Panc1 (cell line): ENCODE measurements around the gene A2ML1. TPM values are rescaled to one million over a fixed set of nuclear protein-coding genes. Genes with fewer than 3 reads are reported as not detected.

Experiments
- ATAC-seq: fragments of 200-7000 bp; cut with Tn5 transposase; 2 replicates; pipeline ENCODE4 v1.9.1; 2020; ENCODE audit warnings: mild to moderate bottlenecking, moderate library complexity
- BruUV-seq: library from RNA; stranded (reverse); fragments of 400-500 nt; replicated peaks from 2 replicates; lab custom pipeline; 2021; lab: Mats Ljungman, UMichigan
- CTCF ChIA-PET: fragments of 300-600 bp; sonication (Branson Sonifier 250); formaldehyde crosslinking; loops from one replicate; lab custom pipeline; 2022; ENCODE audit warnings: antibody characterized with exemption; lab: Charles Lee
- POLR2A ChIA-PET: fragments of 300-600 bp; sonication (Branson Sonifier 250); formaldehyde crosslinking; loops from one replicate; lab custom pipeline; 2022; ENCODE audit warnings: antibody characterized with exemption; lab: Charles Lee
- DNase-seq: peaks from one replicate; pipeline ENCODE4 v3.0.0-alpha.2; 2010; ENCODE audit warnings: low read depth, low spot score
- H3K27ac ChIP-seq: 2 replicates; pipeline ENCODE4 v1.5.1; 2011; ENCODE audit warnings: mild to moderate bottlenecking, low read length, inconsistent platforms
- H3K27me3 ChIP-seq: fragments of 200-500 bp; sonication (Bioruptor generic); 2 replicates; pipeline ENCODE4 v1.6.0; 2014; ENCODE audit warnings: low read length, inconsistent platforms; ENCODE audit not compliant: control insufficient read depth, insufficient read depth
- H3K36me3 ChIP-seq: fragments of 200-500 bp; sonication (Bioruptor generic); 2 replicates; pipeline ENCODE4 v1.5.1; 2014; ENCODE audit warnings: inconsistent platforms, mild to moderate bottlenecking, low read length, moderate library complexity; ENCODE audit not compliant: control insufficient read depth, insufficient read depth
- H3K4me1 ChIP-seq: 2 replicates; pipeline ENCODE4 v1.5.1; 2011; ENCODE audit warnings: inconsistent platforms, mild to moderate bottlenecking, low read length, moderate library complexity; ENCODE audit not compliant: control insufficient read depth, insufficient read depth
- H3K4me3 ChIP-seq, 2 experiments: 2 replicates each; pipeline ENCODE4 v1.5.1; 2011 to 2012; ENCODE audit warnings: low read depth in 2 of 2, low read length in 2 of 2, mild to moderate bottlenecking in 2 of 2, inconsistent platforms in 1 of 2, moderate library complexity in 1 of 2
- H3K9me3 ChIP-seq: fragments of 200-500 bp; sonication (Bioruptor generic); 2 replicates; pipeline ENCODE4 v1.5.1; 2014; ENCODE audit warnings: low read depth, mild to moderate bottlenecking, inconsistent platforms, low read length, moderate library complexity; ENCODE audit not compliant: control insufficient read depth, insufficient read depth
- POLR2AphosphoS5 ChIP-seq: IDR thresholded peaks from 2 replicates; pipeline ENCODE4 v1.6.1; 2012; ENCODE audit warnings: mild to moderate bottlenecking, low read depth, low read length, moderate library complexity
- SIN3A ChIP-seq: IDR thresholded peaks from 2 replicates; pipeline ENCODE4 v1.6.1; 2012; ENCODE audit warnings: low read depth, mild to moderate bottlenecking, low read length, moderate library complexity, borderline replicate concordance; ENCODE audit not compliant: insufficient read depth
- TCF7L2 ChIP-seq: IDR thresholded peaks from 2 replicates; pipeline ENCODE4 v1.6.1; 2011; ENCODE audit warnings: mild to moderate bottlenecking, low read depth, low read length, inconsistent platforms
- in situ Hi-C: cut with HindIII; loops from 2 replicates; pipeline ENCODE4 v1.10.0; 2016; ENCODE audit warnings: low sequenced_read_pairs, low pct_unique_long_range_greater_than_20kb
- intact Hi-C: fragments of 100-400 bp; cut with micrococcal nuclease; formaldehyde crosslinking; loops from one replicate; pipeline ENCODE4 v1.10.0; 2022; ENCODE audit not compliant: unreplicated experiment
- total RNA-seq: library from RNA; stranded (reverse); gene quantifications from one replicate; pipeline ENCODE4 v1.2.1, GENCODE V29; 2021; ENCODE audit not compliant: unreplicated experiment
- TF ChIP-seq, protein P1 (sequence below): fragments of 450-650 bp; IDR thresholded peaks from 2 replicates; pipeline ENCODE4 v1.5.1; 2017; ENCODE audit warnings: mild to moderate bottlenecking
- TF ChIP-seq, protein P2 (sequence below), 2 experiments: IDR thresholded peaks; 2 replicates each; pipeline ENCODE4 v1.6.1; 2011 to 2012; ENCODE audit warnings: low read depth in 2 of 2, control low read depth in 1 of 2, low read length in 1 of 2, mild to moderate bottlenecking in 1 of 2, moderate library complexity in 1 of 2; ENCODE audit not compliant: insufficient read depth in 1 of 2

A2ML1 gene
- total RNA-seq, 1 experiment from 2014 or later = not detected

DNA sequence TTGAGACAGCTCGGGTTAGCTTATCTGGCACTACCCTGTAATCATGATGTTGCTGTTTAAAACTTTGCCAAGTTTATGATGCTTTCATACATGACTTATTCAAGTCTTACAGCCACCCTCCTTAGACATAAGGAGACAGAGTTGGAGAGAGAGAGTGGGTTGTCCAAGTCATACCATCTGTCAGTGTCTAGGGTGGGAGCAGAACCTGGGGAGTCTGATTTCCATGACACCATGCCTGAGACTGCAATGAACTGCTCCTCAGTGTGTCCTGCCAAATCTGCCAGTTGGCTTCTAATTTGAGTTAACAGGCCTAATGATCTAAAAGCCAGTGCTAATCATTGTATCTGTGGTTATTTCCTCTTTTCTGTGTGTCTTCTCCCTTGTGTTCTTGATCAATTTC, 48.2 kb downstream of the A2ML1 start:
- DNase-seq (no peak), ATAC-seq (no peak)
- in situ Hi-C loops (no loop called here), intact Hi-C loops (no loop called here)
- Histone ChIP-seq H3K27me3 (no peaks in the 10 kb centered on the region), H3K27ac (no peak overlapping the region), H3K9me3 (no peaks in the 10 kb centered on the region), H3K4me3 (no peak overlapping the region), H3K36me3 (no peaks in the 10 kb centered on the region), H3K4me1 (no peaks in the 10 kb centered on the region)
- POLR2A ChIA-PET = no interaction called here
- TF ChIP-seq, protein P1, sequence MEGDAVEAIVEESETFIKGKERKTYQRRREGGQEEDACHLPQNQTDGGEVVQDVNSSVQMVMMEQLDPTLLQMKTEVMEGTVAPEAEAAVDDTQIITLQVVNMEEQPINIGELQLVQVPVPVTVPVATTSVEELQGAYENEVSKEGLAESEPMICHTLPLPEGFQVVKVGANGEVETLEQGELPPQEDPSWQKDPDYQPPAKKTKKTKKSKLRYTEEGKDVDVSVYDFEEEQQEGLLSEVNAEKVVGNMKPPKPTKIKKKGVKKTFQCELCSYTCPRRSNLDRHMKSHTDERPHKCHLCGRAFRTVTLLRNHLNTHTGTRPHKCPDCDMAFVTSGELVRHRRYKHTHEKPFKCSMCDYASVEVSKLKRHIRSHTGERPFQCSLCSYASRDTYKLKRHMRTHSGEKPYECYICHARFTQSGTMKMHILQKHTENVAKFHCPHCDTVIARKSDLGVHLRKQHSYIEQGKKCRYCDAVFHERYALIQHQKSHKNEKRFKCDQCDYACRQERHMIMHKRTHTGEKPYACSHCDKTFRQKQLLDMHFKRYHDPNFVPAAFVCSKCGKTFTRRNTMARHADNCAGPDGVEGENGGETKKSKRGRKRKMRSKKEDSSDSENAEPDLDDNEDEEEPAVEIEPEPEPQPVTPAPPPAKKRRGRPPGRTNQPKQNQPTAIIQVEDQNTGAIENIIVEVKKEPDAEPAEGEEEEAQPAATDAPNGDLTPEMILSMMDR = no peak
- no peak for TF ChIP-seq SIN3A
- TF ChIP-seq POLR2AphosphoS5 = no peak
- TF ChIP-seq, protein P2, sequence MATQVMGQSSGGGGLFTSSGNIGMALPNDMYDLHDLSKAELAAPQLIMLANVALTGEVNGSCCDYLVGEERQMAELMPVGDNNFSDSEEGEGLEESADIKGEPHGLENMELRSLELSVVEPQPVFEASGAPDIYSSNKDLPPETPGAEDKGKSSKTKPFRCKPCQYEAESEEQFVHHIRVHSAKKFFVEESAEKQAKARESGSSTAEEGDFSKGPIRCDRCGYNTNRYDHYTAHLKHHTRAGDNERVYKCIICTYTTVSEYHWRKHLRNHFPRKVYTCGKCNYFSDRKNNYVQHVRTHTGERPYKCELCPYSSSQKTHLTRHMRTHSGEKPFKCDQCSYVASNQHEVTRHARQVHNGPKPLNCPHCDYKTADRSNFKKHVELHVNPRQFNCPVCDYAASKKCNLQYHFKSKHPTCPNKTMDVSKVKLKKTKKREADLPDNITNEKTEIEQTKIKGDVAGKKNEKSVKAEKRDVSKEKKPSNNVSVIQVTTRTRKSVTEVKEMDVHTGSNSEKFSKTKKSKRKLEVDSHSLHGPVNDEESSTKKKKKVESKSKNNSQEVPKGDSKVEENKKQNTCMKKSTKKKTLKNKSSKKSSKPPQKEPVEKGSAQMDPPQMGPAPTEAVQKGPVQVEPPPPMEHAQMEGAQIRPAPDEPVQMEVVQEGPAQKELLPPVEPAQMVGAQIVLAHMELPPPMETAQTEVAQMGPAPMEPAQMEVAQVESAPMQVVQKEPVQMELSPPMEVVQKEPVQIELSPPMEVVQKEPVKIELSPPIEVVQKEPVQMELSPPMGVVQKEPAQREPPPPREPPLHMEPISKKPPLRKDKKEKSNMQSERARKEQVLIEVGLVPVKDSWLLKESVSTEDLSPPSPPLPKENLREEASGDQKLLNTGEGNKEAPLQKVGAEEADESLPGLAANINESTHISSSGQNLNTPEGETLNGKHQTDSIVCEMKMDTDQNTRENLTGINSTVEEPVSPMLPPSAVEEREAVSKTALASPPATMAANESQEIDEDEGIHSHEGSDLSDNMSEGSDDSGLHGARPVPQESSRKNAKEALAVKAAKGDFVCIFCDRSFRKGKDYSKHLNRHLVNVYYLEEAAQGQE (IDR thresholded peaks at IDR 0.05; ENCODE audit: insufficient read depth in 1 of 2, low read depth in 2 of 2, low read length in 1 of 2) = no peak
- TF ChIP-seq TCF7L2 = no peak
- CTCF ChIA-PET = no interaction called here
- no TSS peak for BruUV-seq

DNA sequence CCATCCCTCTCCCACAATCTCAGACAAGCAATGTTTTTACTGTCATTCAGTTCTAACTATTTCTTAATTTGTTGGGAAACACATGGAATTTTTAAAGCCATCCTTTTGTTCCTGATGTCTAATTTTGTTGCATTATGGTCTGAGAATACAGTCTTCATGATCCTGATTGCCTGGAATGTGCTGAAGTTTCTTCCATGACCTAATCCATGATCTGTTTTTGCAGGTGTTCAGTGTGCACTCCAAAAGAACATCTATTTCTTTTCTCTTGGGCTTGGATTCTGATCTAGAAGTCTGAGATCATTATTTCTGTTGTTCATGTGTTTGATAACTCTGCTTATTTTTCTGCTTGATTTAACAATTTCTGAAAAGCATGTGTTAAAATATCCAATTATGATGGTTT, 48.6 kb downstream of the A2ML1 start:
- no peak for DNase-seq
- in situ Hi-C loops (no loop called here), intact Hi-C loops (no loop called here)
- no peaks in the 10 kb centered on the region for H3K4me1 ChIP-seq
- no peak overlapping the region for H3K27ac ChIP-seq
- H3K9me3 ChIP-seq = no peaks in the 10 kb centered on the region
- no peaks in the 10 kb centered on the region for H3K36me3 ChIP-seq
- ChIA-PET POLR2A (no interaction called here), CTCF (no interaction called here)
- H3K27me3 ChIP-seq = no peaks in the 10 kb centered on the region
- BruUV-seq = no TSS peak
- TF ChIP-seq POLR2AphosphoS5 (no peak), TCF7L2 (no peak)
- TF ChIP-seq, protein P1 = no peak
- TF ChIP-seq, protein P2 (IDR thresholded peaks at IDR 0.05; ENCODE audit: insufficient read depth in 1 of 2, low read depth in 2 of 2, low read length in 1 of 2) = no peak
- no peak for ATAC-seq
- no peak overlapping the region for H3K4me3 ChIP-seq
